ENCODE measurements around the gene SNX10.
"Not testable (repeated sequence)": the region's sequence is repeated elsewhere in the genome, so short reads cannot be mapped to it uniquely, and the experiment has no call there.

The SNX10 gene, protein sequence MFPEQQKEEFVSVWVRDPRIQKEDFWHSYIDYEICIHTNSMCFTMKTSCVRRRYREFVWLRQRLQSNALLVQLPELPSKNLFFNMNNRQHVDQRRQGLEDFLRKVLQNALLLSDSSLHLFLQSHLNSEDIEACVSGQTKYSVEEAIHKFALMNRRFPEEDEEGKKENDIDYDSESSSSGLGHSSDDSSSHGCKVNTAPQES

DNA sequence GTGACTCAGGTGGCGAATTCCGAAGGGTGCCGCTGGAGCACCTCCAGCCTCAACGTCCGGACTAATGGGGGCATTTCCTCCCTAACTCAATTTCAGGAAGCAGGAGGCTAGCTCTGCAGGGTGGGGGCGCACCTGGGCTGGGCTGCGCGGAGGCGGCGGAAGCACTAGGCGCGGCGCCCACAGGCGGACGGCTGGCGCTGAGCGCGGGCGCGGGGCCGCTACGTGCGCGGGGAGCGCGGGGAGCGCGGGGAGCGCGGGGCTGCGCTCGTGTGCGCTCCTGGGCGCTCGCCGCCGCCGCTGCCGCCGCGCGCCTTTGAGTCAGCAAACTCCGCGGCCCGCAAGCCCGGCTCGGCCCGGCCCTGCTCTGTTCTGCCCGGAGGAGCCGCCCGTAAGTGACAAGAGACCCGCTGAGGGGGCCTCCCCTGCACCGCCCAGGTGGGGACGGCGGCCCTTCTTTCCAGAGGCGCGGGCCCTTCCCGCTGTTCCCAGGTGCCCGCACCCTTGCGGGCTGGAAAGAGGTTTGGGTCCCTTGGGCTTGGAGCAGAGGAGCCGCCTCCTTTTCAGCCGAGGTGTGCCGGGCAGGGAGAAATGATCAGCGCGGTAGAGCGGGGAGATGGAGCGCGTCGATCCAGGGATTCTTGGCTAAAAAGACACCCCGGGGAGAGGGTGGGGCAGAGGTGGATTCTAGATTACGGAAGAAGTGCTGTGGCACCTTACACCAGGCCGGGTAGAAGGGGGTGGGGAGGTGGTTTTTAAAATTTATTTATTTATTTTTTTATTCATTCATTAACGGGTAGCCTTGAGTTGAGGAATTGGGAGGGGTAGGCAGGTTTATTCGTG is at the start of gene SNX10:
SNX10 (plus strand) TSS at position 164 of the 840 bp plus-strand sequence. CDS start 54,581 bp downstream, outside the sequence.
- peak; percentile 87 for DNase-seq (ENCODE audit: low spot score)

DNA sequence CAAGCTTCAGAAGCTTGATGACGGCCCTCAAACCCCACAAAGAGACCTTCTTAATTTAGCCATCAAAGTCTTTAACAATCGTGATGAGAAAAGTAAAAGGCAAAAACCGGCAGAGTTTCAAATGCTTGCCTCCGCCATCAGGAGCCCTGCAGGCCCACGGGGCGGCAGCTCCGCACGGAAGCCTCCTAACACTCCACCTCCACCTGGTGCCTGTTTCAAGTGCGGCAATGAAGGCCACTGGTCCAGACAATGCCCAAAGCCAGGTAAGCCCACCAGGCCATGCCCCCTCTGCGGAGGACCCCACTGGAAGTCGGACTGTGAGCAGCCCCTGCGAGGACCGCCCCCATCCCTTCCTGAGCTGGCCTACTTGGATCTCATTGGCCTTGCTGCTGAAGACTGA is 46.5 kb upstream of the SNX10 start:
- DNase-seq (ENCODE audit: low spot score): no peak

DNA sequence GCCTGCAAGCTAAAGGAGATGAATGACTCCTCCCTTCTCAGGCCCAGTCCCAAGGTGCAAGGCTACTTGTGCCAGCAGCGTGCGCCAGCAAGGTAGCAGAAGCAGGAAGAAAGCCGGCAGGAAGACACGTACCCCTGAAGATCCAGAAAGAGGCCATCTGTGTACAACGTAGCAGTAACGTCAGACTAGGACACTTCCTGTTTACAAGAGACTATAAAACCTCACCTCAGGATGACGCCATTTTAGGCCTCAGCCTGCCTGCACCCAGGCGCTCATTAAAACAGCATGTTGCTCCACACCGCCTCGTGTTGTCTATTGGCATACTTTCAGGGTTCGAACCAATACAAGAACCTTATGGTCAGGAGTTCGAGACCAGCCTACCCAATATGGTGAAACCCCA is 41.4 kb upstream of the SNX10 start:
- no peak for DNase-seq (ENCODE audit: low spot score)

DNA sequence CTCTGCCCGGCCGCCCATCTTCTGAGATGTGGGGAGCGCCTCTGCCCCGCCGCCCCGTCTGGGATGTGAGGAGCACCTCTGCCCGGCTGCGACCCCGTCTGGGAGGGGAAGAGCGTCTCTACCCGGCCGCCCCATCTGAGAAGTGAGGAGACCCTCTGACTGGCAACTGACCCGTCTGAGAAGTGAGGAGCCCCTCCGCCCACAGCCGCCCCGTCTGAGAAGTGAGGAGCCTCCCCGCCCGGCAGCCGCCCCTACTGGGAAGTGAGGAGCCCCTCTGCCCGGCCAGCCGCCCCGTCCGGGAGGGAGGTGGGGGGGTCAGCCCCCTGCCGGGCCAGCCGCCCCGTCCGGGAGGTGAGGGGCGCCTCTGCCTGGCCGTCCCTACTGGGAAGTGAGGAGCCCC is 29.8 kb upstream of the SNX10 start:
- not testable (repeated sequence) for DNase-seq (ENCODE audit: low spot score)

DNA sequence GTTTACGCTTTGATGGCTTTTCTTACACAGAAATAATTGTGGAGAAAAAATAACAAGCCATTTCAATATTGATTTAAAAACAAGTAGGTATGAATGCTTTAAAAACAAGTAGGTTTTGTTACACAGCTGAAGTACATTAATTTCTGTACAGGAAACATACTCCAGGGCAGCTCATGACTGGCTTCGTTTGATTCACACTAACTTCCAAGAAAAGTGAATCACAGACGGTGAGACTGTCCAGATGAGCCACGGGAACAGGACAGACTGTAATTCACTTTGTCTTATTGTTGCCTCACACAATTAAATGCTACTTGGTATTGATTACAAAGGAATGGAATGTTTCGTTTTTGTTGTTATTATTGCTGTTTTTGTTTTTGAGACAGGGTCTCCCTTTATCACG is 26.6 kb upstream of the SNX10 start:
- no peak for DNase-seq (ENCODE audit: low spot score)

DNA sequence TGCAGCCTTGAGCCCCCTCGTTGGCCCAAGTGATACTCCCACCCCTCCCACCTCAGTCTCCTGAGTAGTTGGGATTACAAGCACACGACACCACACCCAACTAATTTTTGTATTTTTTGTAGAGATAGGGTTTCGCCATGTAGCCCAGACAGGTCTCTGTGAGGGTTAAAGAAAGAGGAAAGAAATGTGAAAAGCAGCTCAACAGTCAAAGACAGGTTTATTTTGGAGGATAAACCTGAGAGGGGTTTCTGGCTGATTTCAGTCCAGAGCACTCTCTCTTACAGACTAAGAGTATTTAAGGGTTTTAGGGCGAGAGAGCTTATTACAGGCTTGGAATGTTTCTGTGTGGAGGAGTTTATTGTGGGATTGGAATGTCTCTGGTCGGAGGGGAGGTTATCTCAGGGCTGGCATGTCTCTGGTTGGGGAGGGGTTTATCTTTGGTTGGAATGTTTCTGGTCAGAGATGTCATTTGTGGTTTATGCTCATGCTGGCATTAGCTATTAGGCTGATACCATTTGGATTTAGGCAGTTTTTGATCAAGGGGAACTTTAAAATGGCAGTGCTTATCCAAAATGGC is 26.1 kb upstream of the SNX10 start:
- DNase-seq (ENCODE audit: low spot score): no peak

DNA sequence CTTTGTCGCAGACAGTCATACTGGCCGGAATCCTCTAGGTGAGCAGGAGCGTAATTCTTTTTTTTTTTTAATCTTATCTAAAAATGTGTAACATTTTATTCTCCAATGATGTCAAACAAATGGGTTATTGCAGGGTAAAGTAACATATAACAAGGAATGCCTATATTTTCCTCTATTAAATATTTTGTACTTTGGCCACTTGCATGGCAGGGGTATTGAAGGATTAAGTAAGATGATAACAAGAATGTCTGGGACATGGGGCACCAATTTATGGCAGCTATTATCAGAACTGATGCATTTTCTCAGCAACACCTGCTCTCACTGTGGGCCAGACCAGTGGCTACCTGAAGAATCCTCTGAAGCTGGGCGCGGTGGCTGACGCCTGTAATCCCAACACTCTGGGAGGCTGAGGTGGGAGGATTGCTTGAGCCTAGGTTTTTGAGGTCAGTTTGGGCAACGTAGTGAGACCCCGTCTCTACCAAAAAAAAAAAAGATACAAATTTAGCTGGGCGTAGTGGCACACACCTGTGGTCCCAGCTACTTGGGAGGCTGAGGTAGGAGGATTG is 24.0 kb upstream of the SNX10 start:
- no peak for DNase-seq (ENCODE audit: low spot score)

DNA sequence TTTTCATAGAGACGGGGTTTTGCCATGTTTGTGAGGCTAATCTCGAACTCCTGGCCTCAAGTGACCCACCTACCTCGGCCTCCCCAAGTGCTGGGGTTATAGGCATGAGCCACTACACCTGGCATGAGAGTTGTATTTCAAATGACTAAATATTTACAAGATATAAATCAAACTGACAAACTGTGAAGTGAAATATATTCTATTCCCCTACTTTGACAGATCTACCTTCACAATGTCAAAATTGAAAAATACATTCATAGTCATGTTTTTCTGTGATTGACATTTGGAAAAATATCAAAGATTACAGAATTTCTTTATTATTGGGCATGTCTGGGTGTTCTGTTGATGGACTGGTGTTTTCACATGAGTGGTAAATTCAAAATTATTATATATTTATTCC is 16.4 kb upstream of the SNX10 start:
- no peak for DNase-seq (ENCODE audit: low spot score)

DNA sequence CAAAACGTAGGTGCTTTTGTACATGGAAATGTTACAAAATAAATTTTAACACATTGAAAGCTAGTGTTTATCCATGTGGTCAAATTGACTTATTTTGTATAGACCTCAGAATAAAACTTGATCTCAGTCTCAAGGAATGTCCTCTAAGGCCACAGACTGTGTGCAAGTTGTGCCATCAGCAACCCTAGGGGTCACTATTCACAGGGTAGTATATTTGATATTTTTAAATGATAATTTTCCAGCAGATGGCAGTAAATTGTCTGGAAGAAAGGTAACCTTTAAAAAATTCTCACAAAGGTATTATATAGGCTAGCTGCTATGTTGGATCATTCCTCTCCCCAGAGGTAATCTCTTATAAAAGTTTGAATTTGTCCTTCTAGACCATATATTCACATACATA is 12.9 kb upstream of the SNX10 start:
- peak; percentile 63 for DNase-seq (ENCODE audit: low spot score)

DNA sequence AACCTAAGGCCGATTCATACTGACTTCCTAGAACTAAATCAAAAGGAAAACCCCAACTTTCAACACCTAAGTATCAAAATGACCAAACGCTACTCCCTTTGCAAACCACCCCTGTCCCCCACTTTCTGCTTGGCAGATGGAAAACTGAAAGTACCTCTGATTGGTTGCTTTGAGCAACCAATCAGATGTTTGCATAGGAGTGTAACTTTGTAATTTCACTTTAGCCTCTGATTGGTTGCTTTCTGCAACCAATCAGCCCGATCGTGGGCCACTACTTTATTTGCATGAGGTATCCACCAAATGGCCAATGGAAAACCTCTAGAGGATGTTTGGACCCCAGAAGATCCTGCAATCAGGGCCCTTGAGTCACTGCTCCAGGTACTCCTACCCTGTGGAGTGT is 12.3 kb upstream of the SNX10 start:
- DNase-seq (ENCODE audit: low spot score): no peak

DNA sequence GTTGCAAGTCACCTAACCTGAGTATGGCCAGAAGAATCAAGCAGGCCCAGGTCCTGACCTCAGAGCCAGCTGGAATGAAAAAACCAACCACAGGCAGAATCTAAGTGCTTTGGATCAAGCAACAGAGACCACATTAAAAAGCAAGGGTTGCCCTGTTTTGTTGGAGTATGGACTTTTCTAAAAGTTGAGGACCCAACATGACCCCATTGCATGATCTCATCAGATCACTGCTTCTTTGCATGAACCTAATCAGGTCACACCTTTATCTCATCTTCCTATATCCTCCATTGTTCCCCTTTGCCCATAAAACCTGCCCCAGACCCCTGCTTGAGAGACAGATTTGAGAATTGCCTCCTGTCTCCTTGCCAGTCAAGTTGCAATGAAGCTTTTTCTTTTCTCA is 11.6 kb upstream of the SNX10 start:
- no peak for DNase-seq (ENCODE audit: low spot score)

DNA sequence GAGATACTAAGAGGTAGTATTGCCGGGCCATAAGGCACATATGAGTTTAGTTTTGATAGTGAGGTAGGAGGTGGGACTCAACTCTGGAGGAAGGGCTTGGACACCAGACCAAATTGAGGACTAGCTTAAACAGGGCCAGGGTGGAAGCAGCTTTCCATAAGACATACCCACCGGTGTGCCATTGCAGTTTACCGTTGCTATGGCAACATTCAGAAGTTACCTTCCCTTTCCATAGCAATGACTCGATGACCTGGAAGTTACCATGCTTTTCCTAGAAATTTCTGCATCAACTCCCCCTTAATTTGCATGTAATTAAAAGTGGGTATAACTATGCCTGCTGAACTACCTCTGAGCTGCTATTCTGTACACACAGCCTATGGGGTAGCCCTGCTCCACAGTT is 10.9 kb upstream of the SNX10 start:
- DNase-seq (ENCODE audit: low spot score): no peak

DNA sequence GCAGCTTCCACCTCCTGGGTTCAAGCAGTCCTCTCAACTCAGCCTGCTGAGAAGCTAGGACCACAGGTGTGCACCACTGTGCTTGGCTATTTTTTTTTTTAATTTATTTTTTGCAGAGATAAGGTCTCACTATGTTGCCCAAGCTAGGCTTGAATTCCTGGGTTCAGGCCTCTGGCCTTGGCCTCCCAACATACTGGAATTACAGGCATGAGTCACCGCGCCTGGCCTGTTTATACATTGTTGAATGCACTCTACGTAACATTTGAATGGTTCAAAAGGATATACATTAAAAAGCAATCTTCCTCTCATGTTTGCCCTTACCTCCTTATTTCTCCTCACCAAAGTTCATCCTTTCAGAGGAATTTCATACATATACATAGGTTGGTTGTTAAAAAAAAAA is 7.2 kb upstream of the SNX10 start:
- no peak for DNase-seq (ENCODE audit: low spot score)

DNA sequence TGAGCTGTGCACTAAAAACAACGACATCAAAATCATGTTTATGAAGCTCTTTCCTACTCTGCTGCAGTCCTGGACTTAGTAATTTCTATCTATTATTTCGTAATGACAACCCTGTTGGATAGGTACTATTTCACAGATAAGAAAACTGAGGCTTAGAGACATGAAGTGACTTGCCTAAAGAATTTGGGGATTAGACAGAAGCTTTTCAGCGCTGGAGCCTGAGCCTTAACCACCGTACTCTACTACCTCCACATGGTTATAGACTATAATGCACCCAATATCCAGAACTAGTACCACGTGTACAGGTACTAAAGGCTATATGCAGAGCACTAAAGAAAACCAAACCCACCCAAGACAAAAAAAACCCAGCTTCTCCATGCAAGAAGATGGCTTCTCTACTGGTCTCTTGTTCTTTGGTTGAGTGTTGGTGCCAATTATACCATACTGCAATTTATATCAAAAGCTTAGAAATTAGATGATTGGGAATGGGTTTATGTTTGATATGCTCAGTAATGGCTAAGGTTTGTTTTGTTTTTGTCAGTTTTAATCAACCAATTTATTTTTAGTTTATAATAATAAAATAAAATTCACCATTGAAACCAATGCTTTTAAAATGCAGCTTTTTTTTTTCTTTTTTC is 6.5 kb upstream of the SNX10 start:
- DNase-seq (ENCODE audit: low spot score): no peak

DNA sequence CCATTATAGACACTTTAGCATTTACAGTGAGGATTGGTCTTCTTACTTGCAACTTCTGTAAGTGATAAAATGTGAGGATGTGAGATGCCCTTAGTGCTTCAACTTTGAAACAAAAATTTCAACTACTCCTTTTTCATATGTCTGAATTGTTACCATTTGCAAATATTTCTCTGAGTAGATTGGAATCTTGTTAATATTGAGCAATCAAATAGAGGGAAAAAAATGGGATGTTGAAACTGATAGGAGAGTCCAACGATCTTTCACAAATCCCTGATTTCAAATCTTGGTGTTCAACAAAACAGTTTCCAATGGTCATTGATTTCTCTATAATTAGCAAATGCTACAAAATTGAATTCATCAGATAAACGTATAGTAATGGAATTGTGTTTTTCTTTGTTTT is 5.5 kb upstream of the SNX10 start:
- no peak for DNase-seq (ENCODE audit: low spot score)

DNA sequence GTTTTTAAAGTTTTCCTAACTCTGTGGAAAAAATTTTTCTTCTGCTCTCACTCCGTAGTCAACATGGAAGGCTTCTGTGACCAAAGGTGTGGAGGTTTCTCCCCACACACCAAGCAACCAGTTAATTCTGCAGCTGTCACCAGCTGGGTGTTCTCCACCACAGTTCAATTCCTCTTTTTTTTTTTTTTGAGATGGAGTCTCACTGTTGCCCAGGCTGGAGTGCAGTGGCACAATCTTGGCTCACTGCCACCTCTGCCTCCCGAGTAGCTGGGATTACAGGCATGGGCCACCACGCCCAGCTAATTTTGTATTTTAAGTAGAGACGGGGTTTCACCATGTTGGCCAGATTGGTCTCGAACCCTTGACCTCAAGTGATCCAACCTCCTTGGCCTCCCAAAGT is 3.5 kb upstream of the SNX10 start:
- not testable (repeated sequence) for DNase-seq (ENCODE audit: low spot score)

DNA sequence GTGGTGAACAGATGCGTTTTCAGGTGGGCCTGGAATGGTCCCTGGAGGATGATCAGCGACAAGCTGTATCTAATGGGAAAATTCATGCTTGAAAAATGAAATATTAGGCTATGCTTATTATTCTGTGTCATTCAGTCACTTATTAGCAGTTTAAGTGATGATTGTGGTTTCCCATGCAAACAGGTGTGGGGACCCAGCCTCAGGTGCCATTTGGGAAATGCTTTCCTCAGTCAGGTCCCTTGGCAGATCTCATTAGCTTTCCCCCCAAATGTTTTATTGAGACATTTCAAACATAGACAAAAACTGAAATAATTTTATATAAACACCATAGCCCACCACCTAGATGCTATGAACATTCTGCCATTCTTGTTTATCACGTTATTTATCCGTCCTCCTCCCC is 411 bp upstream of the SNX10 start:
- DNase-seq (ENCODE audit: low spot score): no peak

DNA sequence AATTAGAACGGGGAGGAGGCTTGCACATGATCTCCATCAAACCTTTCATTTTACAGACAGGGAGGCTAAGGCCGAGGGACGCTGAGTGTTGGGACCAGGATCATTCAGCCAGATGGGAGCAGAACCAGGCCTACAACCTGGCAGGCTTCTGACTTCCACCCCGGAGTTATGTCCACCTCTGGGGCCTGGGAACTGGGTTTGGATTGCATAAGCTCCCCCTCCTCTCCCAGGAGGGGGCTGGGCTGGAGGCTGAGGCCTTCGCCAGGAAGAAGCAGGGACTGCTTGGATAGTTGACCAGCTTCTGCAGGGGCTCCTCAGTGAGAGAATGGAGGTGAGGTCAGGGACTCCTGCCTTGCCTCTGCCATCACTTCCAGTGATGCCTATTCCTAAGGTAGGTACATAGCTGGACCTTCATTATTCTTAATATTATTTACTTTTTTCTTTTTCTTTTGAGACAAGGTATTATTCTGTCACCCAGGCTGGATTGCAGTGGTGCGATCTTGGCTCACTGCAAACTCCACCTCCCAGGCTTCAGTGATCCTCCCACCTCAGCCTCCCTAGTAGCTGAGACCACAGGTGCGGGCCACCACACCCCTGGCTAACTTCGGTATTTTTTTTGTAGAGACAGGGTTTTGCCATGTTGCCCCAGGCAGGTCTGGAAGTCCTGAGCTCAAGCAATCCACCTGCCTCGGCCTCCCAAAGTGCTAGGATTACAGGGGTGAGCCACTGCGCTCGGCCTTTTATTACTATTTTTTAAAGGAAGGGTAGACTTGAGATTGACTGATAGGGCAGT is 1.3 kb downstream of the SNX10 start:
- peak; percentile 39 for DNase-seq (ENCODE audit: low spot score)

DNA sequence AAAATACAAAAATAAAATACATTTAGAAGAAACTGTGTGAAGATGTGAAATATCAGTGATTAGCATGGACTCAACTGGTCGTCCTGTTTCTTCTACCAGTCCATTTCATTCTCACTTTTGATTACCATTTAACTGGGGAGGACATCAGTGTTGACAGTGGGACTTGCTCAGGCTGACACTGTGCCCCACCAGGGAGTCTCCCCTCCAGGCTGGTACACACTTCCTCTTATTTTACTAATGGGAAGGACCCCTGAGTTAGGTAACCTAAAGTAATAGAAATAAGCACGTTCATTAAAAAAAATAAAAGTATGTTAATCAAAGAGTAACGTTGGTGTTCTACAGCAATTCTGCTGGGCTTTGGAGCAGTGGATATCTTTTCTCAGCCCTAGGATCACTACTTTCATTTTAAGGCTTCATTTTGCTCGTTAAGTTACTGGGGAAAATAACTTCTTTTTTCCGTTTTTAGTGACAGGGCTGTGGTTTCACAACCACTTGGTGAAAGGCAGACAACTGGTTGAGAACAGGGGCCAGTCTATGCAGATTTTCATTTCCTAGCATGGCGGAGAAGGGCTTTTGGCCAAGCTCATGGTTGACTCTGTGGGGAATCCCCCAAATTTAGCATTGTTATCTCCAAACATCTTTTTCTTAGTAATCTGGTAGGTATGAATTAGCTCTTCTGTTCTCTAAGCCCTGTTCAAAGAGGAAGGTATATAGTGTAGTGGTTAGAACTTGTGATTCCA is 2.1 kb downstream of the SNX10 start:
- DNase-seq (ENCODE audit: low spot score): no peak

DNA sequence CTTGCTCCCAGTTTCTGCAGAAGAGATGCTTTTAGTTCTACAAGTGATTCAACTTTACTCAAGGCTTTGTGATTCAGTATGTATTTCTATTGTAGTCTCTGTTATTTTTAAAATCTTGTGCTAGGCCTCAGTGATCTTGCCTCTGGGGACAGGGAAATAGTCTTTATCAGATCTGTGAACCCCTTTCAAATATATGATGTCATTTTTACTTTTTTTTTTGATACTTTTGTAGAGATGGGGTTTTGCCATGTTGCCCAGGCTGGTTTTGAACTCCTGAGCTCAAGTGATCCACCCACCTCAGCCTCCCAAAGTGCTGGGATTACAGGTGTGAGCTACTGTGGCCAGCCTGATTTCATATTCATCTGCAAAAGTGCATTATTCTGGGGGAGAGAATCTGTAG is 3.4 kb downstream of the SNX10 start:
- DNase-seq (ENCODE audit: low spot score): no peak

DNA sequence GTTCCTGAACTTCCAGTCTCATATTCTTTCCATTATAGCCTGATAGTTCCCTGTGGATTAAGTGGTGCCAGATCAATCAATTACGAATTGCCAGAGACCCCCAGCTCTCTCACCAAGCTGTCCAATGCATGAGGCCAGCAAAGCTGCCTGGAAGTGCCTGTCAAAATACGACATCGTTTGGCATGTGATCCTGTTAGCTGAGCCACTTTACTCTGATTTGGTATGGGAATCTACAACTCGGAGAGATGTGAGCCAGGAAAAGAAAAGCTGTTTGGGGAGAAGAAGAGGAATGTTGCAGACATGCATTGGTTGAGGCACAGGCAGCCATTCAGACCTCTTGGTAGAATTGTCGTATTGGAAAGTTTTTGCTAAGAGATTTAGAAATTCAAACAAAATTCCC is 3.9 kb downstream of the SNX10 start:
- no peak for DNase-seq (ENCODE audit: low spot score)
